GDM1 (cell line): ENCODE results near the gene VGF.
"Not testable (repeated sequence)": the region's sequence is repeated elsewhere in the genome, so short reads cannot be mapped to it uniquely, and the experiment has no call there.

Experiments
- DNase-seq: peaks from one replicate; lab custom pipeline; 2025; lab: John Stamatoyannopoulos, UW

The VGF gene

GRCh38 chr7:101115215-101115614 is 50.2 kb downstream of the VGF start:
- no peak for DNase-seq

GRCh38 chr7:101114492-101114891 is 50.9 kb downstream of the VGF start:
- DNase-seq = no peak

- no peak for DNase-seq
Observed at GRCh38 chr7:101113836-101114235, 51.5 kb downstream of the VGF start.

GRCh38 chr7:101113140-101113539 is 52.2 kb downstream of the VGF start:
- not testable (repeated sequence) for DNase-seq
